ENCODE data around the gene NUP160.
"Not testable (repeated sequence)": the region's sequence is repeated elsewhere in the genome, so short reads cannot be mapped to it uniquely, and the experiment has no call there.

The NUP160 gene

GRCh38 chr11:47819743-47820142, 28.4 kb downstream of the NUP160 start:
- peaks cover 40% of the 10 kb centered on the region for H3K36me3 ChIP-seq (ENCODE audit: low read length)
- no peak overlapping the region for H3K4me3 ChIP-seq (ENCODE audit: insufficient read depth, low read length, poor library complexity, severe bottlenecking)
- no peak overlapping the region for H3K4me2 ChIP-seq (ENCODE audit: low read depth, low read length, poor library complexity, severe bottlenecking)
- no peaks in the 10 kb centered on the region for H3K9me3 ChIP-seq (ENCODE audit: insufficient read depth, low read length)
- H4K20me1 ChIP-seq (ENCODE audit: low read depth, low read length), result no peaks in the 10 kb centered on the region
- no peaks in the 10 kb centered on the region for H3K9me2 ChIP-seq (replicated peaks; ENCODE audit: insufficient read depth, low read length)
- peaks cover 10% of the 10 kb centered on the region; the same call in 1 of the 2 replicates for H3F3A ChIP-seq (ENCODE audit: insufficient read depth)
- no peak overlapping the region for H2AFZ ChIP-seq (ENCODE audit: low read depth, low read length, severe bottlenecking)
- H3K79me2 ChIP-seq (ENCODE audit: insufficient read depth, low read length), result no peaks in the 10 kb centered on the region
- no peaks in the 10 kb centered on the region for H3K27me3 ChIP-seq (ENCODE audit: low read length)
- no peak overlapping the region for H3K9ac ChIP-seq (ENCODE audit: low read length)
- no peak overlapping the region for H3K27ac ChIP-seq (ENCODE audit: low read depth, low read length)
- TF ChIP-seq EZH2phosphoT487 (conservative IDR thresholded peaks at IDR 0.05; ENCODE audit: low read length), result no peak

GRCh38 chr11:47800759-47801158, 47.4 kb downstream of the NUP160 start:
- Histone ChIP-seq H3K9me2 (replicated peaks; ENCODE audit: insufficient read depth, low read length) (no peaks in the 10 kb centered on the region), H2AFZ (ENCODE audit: low read depth, low read length, severe bottlenecking) (no peak overlapping the region), H3K36me3 (ENCODE audit: low read length) (peaks cover 28% of the 10 kb centered on the region; the same call in 1 of the 2 replicates), H3K4me3 (ENCODE audit: insufficient read depth, low read length, poor library complexity, severe bottlenecking) (no peak overlapping the region), H4K20me1 (ENCODE audit: low read depth, low read length) (no peaks in the 10 kb centered on the region), H3K9me3 (ENCODE audit: insufficient read depth, low read length) (no peaks in the 10 kb centered on the region), H3F3A (ENCODE audit: insufficient read depth) (no peaks in the 10 kb centered on the region; the same call in 1 of the 2 replicates), H3K9ac (ENCODE audit: low read length) (no peak overlapping the region), H3K79me2 (ENCODE audit: insufficient read depth, low read length) (no peaks in the 10 kb centered on the region), H3K4me2 (ENCODE audit: low read depth, low read length, poor library complexity, severe bottlenecking) (no peak overlapping the region), H3K27me3 (ENCODE audit: low read length) (no peaks in the 10 kb centered on the region), H3K27ac (ENCODE audit: low read depth, low read length) (no peak overlapping the region)
- TF ChIP-seq EZH2phosphoT487 (conservative IDR thresholded peaks at IDR 0.05; ENCODE audit: low read length) (no peak), CTCF (IDR thresholded peaks at IDR 0.05; ENCODE audit: insufficient read depth, low read length, poor library complexity, severe bottlenecking) (no peak)

- Histone ChIP-seq H3K36me3 (ENCODE audit: low read length) (peaks cover 25% of the 10 kb centered on the region), H3K9me3 (ENCODE audit: insufficient read depth, low read length) (no peaks in the 10 kb centered on the region), H3K79me2 (ENCODE audit: insufficient read depth, low read length) (no peaks in the 10 kb centered on the region), H3K9me2 (replicated peaks; ENCODE audit: insufficient read depth, low read length) (no peaks in the 10 kb centered on the region), H3K4me2 (ENCODE audit: low read depth, low read length, poor library complexity, severe bottlenecking) (no peak overlapping the region), H3K27ac (ENCODE audit: low read depth, low read length) (no peak overlapping the region), H3K27me3 (ENCODE audit: low read length) (no peaks in the 10 kb centered on the region), H3K4me3 (ENCODE audit: insufficient read depth, low read length, poor library complexity, severe bottlenecking) (no peak overlapping the region), H3K9ac (ENCODE audit: low read length) (no peak overlapping the region), H4K20me1 (ENCODE audit: low read depth, low read length) (no peaks in the 10 kb centered on the region), H2AFZ (ENCODE audit: low read depth, low read length, severe bottlenecking) (no peak overlapping the region), H3F3A (ENCODE audit: insufficient read depth) (no peaks in the 10 kb centered on the region; the same call in 1 of the 2 replicates)
- no peak for TF ChIP-seq EZH2phosphoT487 (conservative IDR thresholded peaks at IDR 0.05; ENCODE audit: low read length)
- TF ChIP-seq CTCF (IDR thresholded peaks at IDR 0.05; ENCODE audit: insufficient read depth, low read length, poor library complexity, severe bottlenecking), result no peak
These were observed 50.5 kb downstream of the NUP160 start for GRCh38 chr11:47797633-47798032.

- Histone ChIP-seq H4K20me1 (ENCODE audit: low read depth, low read length) (no peaks in the 10 kb centered on the region), H3K27me3 (ENCODE audit: low read length) (no peaks in the 10 kb centered on the region), H3K9me2 (replicated peaks; ENCODE audit: insufficient read depth, low read length) (no peaks in the 10 kb centered on the region), H3K27ac (ENCODE audit: low read depth, low read length) (no peak overlapping the region), H2AFZ (ENCODE audit: low read depth, low read length, severe bottlenecking) (no peak overlapping the region), H3F3A (ENCODE audit: insufficient read depth) (no peaks in the 10 kb centered on the region), H3K36me3 (ENCODE audit: low read length) (peaks cover 23% of the 10 kb centered on the region), H3K4me2 (ENCODE audit: low read depth, low read length, poor library complexity, severe bottlenecking) (no peak overlapping the region), H3K9ac (ENCODE audit: low read length) (no peak overlapping the region), H3K4me3 (ENCODE audit: insufficient read depth, low read length, poor library complexity, severe bottlenecking) (no peak overlapping the region), H3K79me2 (ENCODE audit: insufficient read depth, low read length) (no peaks in the 10 kb centered on the region), H3K9me3 (ENCODE audit: insufficient read depth, low read length) (no peaks in the 10 kb centered on the region)
- TF ChIP-seq CTCF (IDR thresholded peaks at IDR 0.05; ENCODE audit: insufficient read depth, low read length, poor library complexity, severe bottlenecking) (no peak), EZH2phosphoT487 (conservative IDR thresholded peaks at IDR 0.05; ENCODE audit: low read length) (no peak)
These were observed 56.2 kb downstream of the NUP160 start for GRCh38 chr11:47791774-47792430.

- H3K36me3 ChIP-seq (ENCODE audit: low read length), result peaks cover 34% of the 10 kb centered on the region
These were observed 58.1 kb downstream of the NUP160 start for GRCh38 chr11:47790017-47790416.

More at GRCh38 chr11:47790017-47790416, 58.1 kb downstream of the NUP160 start:
- not testable (repeated sequence) for H3K79me2 ChIP-seq (ENCODE audit: insufficient read depth, low read length); H3K4me3 ChIP-seq (ENCODE audit: insufficient read depth, low read length, poor library complexity, severe bottlenecking); H3K27me3 ChIP-seq (ENCODE audit: low read length); H3K9me3 ChIP-seq (ENCODE audit: insufficient read depth, low read length); H3K27ac ChIP-seq (ENCODE audit: low read depth, low read length); H3K4me2 ChIP-seq (ENCODE audit: low read depth, low read length, poor library complexity, severe bottlenecking); H3K9me2 ChIP-seq (replicated peaks; ENCODE audit: insufficient read depth, low read length); H3F3A ChIP-seq (ENCODE audit: insufficient read depth); H3K9ac ChIP-seq (ENCODE audit: low read length); H4K20me1 ChIP-seq (ENCODE audit: low read depth, low read length); H2AFZ ChIP-seq (ENCODE audit: low read depth, low read length, severe bottlenecking)

Measured in SU-DHL-6 (cell line).